ENCODE measurements around the gene RAB44.

RAB44 gene

DNA sequence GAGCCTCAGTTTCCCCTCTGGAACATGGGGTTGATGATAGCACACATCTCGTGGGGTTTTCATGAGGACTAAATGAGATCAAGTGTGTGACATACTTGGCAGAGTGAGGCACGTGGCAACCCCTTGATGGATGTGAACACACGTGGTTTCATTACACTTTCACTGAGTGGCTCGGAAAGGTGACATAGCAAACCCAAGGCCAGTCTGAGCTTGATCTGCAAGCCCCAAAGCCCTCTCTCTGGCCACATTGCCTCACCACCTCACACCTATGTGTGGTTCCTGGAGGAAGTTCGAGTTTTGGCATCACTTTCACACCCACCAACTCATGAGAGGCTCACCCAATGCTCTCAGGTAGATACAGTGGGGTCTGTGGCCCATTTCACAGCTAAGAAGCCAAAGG, 81.6 kb downstream of the RAB44 start:
- DNase-seq = no peak

DNA sequence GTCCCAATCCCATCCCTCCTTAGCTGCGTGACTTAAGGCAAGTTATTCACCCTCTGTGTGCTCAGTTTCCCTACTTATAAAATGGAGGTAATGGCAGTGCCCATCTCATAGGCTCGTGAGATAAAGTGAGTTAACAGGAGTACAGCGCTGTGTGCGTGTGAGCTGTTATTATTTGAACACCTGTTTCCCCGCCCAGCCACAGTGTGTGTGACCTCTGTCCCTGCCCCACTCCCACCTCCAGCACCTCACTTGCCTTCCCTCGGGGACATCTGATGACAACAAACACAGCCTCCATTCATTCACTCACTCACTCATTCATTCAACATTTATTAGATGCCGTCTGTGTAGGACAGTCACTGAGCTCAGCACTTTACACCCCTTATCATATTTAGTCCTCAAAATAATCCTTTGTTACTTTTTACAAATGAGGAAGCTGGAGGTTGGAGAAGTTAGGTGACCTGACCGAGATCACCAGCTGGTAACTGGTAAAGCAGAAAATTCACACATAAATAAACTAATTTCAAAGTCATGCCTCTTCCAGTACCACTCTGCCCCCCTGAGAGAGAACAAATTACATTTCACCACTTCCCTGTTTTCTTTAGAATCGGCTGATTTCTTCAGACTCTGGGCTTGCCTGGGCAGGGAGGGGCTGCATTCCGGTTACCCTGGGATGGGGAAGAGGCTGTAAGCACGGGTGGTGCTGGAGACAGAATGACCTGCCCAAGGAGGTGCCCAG, 83.0 kb downstream of the RAB44 start:
- DNase-seq = peak; percentile 84

DNA sequence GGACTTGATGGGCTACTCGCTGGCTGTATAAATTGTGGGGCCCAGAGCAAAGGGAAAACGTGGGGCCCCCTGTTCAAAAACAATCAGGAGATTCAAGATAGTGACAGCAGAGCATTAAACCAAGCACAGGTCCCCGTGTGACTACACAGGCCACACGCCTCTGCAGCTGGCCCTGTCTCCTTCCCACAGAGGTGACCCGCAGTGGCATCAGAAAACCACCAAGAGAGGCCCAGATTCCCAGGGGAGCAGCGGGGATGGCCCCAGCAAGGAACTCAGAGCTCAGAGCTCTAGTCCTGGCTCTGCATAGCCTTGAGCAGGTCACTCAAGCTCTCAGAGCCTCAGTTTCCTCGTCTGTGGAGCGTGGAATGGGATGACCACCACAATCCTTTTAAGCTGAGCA, 84.0 kb downstream of the RAB44 start:
- no peak for DNase-seq
